GM18873 (cell line): ENCODE measurements around the gene PIK3C2G.

Experiments used
- ATAC-seq: cut with Tn5 transposase; IDR thresholded peaks from one replicate; pipeline ENCODE4 v1.9.1; 2021; ENCODE audit warnings: mild to moderate bottlenecking, moderate library complexity, moderate number of reproducible peaks; ENCODE audit not compliant: unreplicated experiment, low FRiP score

The PIK3C2G gene

DNA sequence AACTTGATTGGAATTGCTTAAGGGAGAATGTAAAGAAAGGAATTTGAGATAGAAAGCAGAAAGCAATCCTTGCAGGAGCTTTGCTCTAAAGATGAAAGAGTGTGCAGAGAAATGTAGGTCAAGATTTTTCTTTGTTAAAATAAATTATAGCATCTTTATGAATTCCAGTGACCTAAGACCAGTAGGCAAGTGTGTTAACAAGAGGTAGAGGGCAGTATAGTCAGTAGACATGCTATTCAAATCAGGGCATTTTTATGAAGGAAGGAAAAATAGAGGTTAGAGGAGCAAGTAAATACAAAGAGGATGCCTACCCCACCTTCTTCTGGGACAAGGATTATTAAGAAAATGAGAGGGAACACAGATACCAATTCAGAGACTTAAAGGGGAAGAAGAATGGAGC is 328.0 kb downstream of the PIK3C2G start:
- no peak for ATAC-seq

GRCh38 chr12:18591473-18591872 is 330.2 kb downstream of the PIK3C2G start:
- no peak for ATAC-seq

GRCh38 chr12:18595412-18595811 is 334.1 kb downstream of the PIK3C2G start:
- no peak for ATAC-seq

- ATAC-seq, result no peak
Observed at GRCh38 chr12:18601962-18602361, 340.6 kb downstream of the PIK3C2G start.

DNA sequence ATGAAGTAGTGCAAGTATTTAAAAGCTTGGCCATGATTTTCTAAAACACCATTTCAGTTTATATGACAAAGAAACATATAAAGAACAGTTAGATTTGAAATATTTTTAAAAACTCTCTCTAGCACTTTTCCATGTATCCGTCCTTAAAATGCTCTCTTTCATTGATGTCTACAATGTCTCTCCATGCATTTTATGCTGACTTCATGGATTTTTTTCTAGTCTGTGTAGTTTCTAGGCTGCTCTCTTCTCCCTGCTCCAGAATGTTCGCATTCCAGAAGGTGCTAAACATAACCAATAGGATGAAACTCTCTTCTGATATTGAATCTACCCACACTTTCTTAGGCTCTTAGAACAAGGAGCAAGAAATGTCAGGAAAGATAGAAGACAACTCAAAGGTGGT is 351.7 kb downstream of the PIK3C2G start:
- no peak for ATAC-seq

GRCh38 chr12:18620986-18621385 is 359.7 kb downstream of the PIK3C2G start:
- no peak for ATAC-seq

GRCh38 chr12:18629445-18629844 is 368.1 kb downstream of the PIK3C2G start:
- no peak for ATAC-seq

DNA sequence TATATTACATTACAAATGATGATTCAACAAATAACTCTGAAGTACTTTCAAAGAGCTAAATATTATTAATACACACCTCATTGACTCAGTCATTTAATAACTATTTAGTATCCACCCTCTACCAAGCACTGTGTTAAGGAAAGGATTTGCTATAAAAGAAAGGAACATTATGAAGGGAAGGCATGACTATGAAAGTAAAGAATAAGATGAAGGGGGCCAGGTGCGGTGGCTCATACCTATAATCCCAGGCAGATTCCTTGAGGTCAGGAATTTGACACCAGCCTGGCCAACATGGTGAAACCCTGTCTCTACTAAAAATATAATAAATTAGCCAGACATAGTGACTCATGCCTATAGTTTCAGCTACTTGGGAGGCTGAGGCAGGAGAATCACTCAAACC is 368.6 kb downstream of the PIK3C2G start:
- no peak for ATAC-seq

DNA sequence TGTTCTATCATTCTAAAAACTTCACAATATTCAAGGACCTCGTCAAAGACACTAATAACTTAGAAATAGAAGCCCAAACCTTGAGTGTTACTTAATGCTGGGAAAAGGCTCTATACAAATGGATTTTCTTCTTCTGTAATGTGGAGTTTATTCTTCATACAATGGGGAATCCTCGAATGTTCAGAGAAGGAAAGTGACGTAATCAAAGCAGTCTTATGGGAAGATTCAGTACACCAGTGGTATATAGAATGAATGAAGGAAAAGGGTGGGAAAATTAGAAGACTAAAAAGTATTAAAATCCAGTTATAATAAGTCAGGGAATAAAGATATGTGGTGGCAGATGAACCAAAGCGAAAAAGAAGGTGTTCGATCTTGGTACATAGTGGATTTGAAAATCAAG is 370.0 kb downstream of the PIK3C2G start:
- no peak for ATAC-seq

GRCh38 chr12:18632848-18633247 is 371.5 kb downstream of the PIK3C2G start:
- ATAC-seq, result no peak

DNA sequence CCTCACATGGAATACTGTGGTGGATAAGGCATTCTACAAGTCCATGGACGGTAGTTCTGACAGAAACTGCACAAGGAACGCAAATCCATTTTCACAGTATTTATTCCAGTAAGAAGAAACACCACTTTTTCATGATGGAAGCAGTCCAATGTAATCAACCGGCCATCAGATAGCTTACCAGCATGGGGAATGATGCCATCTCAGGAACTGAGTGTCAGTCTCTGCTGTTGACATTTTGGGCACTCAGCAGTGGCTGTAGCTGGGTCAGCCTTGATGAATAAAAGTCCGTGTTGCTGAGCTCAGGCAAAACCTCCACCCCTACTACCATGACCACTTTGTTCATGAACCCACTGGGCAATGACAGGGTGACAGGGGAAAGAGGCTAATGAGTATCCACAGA is 373.1 kb downstream of the PIK3C2G start:
- no peak for ATAC-seq

DNA sequence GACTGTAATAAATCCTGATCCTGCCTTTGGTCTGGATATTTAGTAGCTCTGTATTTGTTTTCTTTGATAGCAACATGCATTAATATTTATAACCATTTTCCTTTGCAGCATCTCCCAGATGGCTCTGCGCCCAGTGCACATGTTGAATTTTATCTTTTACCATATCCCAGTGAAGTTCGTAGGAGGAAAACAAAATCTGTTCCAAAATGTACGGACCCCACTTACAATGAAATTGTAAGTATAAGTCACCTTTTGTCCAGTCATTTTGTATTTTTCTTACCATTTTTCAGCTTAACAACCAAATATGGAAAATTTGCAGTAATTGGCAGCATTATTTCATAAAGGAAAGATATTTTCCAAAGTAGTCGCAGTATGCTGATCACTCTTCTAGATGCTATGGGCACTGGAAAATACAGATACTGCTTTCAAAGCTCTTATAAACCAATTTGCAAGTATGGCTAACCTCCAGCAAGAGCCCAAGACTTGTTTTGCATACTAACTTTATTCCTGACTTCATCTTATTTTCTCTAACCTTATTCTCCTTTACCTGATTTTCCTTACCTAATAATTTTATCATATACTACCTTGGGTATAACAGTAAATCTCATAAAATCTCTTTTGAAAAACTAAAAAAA is 379.1 kb downstream of the PIK3C2G start:
- no peak for ATAC-seq

GRCh38 chr12:18643681-18644080 is 382.4 kb downstream of the PIK3C2G start:
- no peak for ATAC-seq

DNA sequence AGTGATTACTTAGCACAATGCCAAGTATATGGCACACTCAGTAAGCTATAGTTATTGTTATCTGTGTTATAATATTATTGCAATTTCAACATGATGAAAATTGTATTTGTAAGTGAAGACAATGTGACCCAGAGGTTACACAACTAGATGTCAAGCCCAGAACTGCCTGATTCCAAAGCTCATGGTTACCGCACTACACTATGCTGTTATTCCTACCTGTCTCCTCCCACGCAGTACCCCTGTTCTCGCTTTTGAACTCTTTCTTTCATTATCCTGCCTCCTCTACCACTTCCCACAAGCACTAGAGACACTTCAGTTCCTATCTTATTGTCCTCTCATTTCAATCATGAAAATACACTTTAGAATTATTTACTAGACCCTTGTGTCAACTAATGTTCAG is 383.2 kb downstream of the PIK3C2G start:
- ATAC-seq, result no peak

- no peak for ATAC-seq
Observed at GRCh38 chr12:18646286-18646890, 385.1 kb downstream of the PIK3C2G start.

DNA sequence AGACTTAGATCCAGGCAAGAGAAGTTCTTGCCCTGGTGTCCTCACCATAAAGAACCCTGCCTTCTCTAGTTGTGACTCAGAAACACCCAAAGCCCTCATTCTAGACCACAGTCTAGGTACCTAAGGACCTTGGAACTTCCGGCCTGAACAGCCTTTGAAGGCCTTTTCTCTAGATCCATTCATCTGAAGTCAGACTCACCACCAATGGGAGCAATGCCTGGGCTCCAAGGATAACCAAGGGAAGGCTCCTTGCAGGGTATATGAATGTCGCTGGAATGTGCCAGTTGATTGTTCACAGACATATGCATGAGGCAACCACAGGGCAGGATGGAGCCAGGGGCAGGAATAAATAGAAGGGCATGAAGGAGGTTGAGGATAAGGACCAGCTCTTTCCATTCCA is 390.2 kb downstream of the PIK3C2G start:
- ATAC-seq, result no peak

GRCh38 chr12:18652596-18652995 is 391.3 kb downstream of the PIK3C2G start:
- ATAC-seq, result no peak

DNA sequence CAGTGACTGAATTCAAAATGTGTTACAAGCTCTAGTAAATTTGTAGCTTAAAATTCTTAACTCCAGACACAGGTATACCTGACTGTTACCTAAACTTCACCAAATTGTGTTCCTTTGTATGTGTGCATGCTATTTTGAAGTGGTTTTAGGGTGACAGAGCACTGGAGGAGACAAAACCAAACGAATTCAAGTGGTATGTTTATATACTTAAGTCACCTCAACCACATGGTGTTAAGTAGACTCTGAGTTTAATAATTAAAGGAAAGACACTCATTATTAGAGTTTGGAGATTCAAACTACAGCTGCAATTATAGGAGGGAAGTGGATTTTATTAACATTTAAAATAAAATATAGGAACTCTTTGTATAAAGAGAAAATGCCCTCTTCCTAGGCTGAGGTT is 392.1 kb downstream of the PIK3C2G start:
- ATAC-seq, result no peak

DNA sequence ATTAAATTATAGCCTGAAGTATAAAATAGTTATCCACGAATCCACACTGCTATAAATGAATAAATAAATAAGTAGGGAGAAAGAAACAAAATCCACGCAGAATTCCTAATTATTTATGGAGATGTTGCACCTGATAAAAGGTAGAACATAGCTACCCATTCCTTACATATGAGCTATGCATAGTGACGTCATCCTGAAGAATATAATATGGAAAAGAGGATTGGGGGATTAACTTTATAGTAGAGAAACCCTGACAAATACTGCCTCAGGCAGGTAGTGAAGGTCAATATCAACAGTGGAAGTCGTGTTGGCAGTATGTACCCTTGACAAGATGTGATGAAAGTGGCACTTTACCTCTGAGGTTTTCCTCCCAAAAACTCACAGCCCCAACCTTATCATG is 394.0 kb downstream of the PIK3C2G start:
- no peak for ATAC-seq

DNA sequence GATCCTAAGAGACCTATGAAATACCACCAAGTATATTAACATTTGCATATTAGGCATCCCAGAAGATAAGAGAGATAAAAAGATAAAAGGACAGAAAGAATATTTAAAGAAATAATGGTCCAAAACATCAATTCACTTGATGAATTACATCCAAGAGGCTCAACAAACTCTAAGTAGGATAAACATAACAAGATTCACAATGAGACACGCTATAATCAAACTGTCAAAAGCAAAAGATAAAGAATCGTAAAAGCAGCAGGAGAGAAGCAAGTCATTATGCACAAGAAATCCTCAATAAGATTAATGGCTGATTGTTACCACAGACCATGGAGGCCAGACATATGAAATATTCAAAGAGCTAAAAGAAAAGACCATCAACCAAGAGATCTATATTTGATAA is 396.9 kb downstream of the PIK3C2G start:
- ATAC-seq, result no peak

DNA sequence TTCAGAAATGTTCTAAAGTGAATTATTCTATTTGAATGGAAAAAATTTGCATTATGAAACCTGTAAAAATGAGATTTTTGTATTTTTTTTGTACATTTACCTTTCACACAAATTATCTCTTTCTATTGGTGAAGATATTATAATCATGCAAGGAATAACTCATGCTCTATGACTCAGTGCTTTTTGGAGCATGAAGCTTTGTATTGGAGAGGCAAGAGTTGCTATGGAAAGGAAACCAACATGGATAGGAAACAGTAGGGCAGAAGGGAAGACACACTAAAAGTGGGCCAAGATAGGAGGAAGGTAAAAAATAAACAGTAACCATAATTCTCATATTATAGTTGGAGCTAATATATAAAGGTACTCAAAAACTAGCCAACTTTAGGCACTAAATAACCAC is 397.5 kb downstream of the PIK3C2G start:
- ATAC-seq, result no peak

DNA sequence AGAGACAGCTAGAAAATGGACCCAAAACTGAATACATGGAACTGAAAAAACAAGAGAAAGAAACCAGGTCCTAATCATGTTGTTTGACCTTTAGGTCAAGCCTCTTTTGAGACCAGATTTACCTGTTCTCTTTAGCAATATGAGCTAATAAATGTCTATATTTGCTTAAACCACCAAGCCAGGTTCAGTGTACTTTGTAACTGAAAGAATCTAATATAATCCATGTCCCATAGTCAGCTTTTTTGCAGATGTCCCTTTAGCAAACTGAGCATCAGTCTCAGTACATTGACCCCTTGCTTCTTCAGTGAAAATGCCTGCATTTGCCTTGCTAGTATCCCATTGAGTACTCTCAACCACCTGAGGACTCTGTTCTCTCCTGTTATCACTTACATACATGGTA is 414.8 kb downstream of the PIK3C2G start:
- ATAC-seq, result no peak
